ENCODE measurements around the gene FBXO30.

- TF ChIP-seq EZH2 (IDR thresholded peaks at IDR 0.05) (no peak), CTCF (IDR thresholded peaks at IDR 0.05) (no peak)
Measured at GRCh38 chr6:145765449-145765848, 49.1 kb downstream of the FBXO30 start.
